HG03159 (cell line): ENCODE measurements around the gene OR2T34.
"Not testable (repeated sequence)": the region's sequence is repeated elsewhere in the genome, so short reads cannot be mapped to it uniquely, and the experiment has no call there.

ENCODE experiments used
- ATAC-seq: cut with Tn5 transposase; IDR thresholded peaks from one replicate; pipeline ENCODE4 v1.9.1; 2021; ENCODE audit warnings: mild to moderate bottlenecking, moderate library complexity; ENCODE audit not compliant: unreplicated experiment

Gene OR2T34, protein sequence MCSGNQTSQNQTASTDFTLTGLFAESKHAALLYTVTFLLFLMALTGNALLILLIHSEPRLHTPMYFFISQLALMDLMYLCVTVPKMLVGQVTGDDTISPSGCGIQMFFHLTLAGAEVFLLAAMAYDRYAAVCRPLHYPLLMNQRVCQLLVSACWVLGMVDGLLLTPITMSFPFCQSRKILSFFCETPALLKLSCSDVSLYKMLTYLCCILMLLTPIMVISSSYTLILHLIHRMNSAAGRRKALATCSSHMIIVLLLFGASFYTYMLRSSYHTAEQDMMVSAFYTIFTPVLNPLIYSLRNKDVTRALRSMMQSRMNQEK

DNA sequence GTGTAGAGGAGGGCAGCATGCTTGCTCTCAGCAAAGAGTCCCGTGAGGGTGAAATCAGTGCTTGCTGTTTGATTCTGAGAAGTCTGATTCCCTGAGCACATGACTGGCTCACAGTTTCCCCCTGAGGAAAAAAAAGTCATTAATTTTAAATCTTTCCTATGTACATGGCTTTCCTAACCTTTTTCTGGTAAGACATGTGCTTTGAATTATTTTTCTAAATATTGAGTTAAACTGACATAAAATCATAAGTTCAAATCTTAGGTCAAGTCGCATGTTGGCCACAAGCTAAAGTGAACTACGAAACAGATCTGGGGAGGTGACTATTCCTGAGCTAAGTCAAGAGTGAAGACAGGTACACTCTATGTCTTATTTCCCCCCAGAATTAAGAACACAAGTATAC, at the start of gene OR2T34:
TSS of gene OR2T34 (minus strand) at position 101 of the 400 bp plus-strand sequence. CDS start at position 101, 0 bp downstream.
- not testable (repeated sequence) for ATAC-seq

DNA sequence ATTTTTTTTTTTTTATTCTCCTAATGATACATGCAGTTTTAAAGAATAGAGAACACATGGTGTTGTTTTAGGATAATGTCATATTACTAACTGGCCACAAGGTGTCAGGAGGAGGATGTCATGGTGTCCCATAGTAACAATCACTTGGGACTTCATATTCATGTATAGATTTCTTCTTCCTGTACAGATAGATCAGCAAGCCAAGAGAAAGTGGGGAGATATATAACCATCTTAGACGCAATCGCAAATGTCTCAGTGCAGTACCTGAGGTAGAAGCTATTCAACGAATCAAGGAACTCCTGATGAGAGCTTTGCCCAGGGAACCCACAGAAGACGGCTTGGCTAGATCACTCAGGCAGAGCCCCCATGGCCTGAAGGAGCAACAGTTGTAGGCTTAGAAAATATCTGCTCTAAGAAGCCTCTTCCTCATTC, 48.0 kb upstream of the OR2T34 start:
- ATAC-seq: peak; percentile 93

DNA sequence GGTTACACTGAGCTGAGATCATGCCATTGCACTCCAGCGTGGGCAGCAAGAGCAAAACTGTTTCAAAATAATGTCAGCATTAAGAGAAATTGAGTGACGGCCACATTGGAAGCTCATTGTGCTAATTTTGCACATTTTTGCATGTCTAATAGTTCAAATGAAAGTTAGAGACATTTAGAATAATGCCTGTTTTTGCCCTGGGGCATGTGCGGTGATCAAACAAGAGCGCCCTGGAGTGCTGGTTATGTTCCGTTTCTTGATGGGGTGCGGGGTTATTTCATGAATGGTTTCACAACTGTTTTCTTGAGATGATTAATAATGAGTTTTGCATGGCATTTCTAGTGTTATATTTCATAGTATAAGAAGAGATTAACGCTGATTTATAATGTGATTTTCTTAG, 47.2 kb upstream of the OR2T34 start:
- ATAC-seq: no peak

DNA sequence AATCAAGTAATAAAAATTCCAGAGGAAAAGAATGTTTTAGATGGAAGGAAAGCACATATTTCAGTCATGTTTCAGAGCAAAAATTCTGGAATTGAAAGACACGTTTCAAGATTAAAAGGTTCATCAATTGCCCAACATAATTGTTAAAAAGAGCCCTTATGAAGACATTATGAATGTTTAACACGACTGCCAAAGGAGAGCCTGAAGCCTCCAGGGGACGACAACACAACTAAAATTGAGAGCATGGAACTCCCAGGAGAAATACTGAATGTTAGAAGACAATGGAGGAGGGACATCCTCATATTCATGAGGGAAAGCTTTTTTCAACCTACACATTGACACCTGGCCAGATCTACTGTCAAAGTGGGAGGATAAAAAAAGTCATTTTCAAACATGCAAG, 44.3 kb upstream of the OR2T34 start:
- no peak for ATAC-seq

DNA sequence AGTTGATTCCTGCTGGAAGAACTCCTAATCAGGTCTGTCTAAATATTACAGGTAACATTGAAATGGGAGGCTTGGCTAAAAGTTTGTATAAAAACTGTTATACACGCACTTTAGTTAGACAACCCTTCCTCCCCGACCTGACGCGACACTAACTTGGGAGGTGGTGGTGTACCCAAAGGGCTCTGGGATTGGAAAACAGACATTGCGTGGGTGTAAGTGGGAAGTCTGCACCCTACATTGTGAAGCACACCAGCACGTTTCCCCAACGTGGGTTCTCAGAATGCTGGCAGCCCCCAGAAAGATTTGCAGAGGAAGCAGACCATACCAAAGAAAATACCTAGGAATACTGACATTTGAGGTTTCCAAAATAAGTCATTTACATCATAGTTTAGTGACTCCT, 43.6 kb upstream of the OR2T34 start:
- ATAC-seq: no peak

DNA sequence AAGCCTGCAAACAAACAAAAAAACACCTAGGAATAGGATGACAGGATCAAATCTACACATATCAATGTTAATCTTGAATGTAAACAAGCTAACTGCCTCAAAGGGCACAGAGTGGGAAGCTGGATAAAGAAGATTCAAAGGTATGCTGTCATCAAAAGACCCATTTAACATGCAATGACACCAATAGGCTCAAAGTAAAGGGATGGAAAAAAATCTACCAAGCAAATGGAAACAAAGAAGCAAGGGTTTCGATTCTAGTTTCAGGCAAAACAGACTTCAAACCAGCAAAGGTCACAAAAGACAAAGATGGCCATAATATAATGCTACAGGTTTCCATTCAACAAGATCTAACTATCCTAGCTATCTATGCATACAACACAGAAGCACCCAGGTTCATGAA, 39.2 kb upstream of the OR2T34 start:
- no peak for ATAC-seq

DNA sequence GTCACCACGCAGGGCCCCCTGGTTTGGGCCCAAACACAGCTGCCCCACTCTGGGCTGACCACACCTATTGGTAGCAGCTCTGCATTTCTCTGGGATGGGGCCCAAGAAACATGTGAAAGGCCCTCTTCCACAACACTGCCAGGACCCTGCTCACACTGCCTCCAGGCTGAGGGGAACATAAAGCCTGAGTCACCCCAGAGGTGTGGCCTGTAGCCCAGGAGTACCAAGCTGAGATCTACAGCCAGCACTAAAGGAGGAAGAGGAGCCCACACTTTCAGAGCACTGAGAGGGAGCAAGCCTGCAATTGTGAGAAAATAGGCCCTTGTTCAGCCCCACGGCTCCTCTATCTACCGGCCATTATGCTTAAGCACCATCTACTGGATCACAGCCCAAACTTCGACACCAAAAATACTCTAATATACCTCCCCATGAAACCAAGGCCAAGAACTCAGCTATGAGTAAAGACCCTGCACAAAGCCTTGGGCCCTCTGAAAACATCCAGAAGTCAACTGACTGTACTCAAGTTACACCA, 37.4 kb upstream of the OR2T34 start:
- ATAC-seq: no peak

DNA sequence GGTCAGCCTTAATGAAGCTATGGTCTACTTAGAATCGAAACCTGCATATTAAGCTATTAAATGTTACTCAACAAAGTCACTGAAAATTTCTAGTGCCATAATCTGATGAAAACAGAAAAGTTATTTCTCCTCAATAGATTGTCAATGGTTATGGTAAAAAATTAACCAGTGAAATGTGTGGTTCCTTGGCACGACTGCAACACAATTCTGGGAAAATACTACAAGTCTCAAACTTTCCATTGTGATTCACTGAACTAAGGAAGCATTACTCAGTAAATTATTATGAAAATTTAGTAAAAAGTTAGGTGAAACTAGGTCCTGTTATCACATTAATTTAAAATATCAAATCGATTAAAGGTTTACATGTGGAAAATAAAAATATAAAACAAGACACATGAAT, 35.7 kb upstream of the OR2T34 start:
- ATAC-seq: no peak

DNA sequence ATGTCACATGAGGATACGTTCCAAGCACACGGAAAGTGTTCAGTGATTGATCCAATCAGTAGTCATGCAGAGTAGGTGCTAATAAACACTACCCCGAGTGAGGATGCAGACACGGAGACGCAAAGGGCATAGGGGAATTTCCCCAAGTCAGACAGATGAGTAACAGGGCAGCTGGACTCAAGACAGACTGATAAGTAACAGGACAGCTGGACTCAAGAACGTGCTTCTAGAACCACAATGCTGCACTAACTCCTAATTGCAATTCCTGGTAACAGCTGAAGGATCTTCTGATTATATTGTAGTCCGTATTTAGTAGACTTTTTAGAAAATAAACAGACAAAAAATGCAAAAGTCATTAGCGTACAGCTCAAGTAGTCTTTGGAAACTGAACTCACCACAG, 24.8 kb upstream of the OR2T34 start:
- ATAC-seq: no peak

DNA sequence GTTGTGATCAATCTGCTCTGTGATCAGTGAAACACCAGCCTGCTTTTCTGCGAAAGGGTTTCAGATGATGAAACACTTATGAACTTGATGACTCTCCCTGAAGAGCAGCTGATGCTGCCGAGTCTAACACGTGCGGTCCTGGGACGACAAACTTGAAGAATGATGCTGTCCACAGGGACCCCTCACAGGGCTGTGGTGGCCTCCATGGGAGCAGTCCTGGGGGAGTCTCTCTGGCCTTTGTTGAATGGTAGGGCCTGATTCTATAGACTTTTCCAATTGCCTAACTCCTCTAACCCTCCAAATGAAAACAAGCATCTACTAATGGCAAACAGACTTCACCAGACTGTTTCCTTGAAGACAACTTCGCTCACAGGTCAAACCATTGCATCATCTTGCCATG, 23.0 kb upstream of the OR2T34 start, which contains the start of gene OR2T10:
TSS of gene OR2T10 (minus strand) at position 112 of the 400 bp plus-strand sequence. CDS start 3,932 bp downstream, outside the sequence.
- no peak for ATAC-seq

DNA sequence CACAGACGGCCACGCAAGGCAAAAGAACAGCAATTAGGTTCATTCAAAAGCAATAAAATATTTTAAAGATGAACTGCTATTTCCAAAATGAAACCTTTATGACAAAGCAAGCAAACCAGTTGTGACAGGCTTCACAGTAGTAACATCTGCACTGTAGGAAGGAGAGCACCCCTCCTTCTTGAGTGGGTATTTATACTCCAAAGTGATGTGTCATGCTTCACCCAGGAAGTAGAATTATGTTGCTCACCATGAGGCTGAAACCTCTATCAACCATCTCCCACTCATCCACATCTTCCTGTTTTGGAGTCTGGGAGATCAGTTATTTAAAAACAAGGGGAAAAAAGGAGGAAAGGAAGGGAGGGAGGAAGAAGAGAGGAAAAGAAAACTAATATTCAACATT, 22.1 kb upstream of the OR2T34 start:
- no peak for ATAC-seq

DNA sequence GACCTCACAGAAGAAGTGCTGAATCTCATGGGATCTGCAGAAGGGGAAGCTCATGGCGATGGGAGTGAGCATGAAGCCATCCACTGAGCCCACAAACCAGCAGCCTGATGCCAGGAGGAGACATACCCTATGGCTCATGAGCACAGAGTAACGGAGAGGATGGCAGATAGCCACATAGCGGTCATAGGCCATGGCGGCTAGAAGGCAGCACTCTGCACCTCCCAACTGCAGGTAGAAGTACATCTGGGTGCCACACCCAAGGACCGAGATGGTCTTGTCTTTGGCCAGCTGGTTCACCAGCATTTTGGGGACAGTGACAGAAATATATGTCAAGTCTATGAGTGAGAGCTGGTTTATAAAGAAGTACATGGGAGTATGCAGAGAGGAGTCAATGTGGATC, 18.7 kb upstream of the OR2T34 start:
- ATAC-seq: no peak

DNA sequence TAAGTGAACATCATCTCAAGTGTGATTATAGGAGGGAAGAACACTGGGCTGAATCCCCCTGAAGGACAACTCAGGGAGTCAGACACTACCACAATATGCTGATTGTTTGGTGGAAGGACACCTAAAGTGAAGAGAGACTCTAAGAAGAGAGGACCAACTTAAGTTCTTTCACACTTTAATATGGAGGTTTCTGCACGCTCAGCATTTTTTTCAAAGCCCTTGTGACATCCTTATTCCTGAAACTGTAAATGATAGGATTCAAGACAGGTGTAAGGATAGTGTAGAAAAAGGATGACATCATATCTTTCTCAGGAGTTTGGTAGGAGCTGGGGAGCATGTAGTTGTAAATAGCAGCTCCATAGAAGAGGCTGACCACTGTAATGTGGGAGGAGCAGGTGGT, 18.1 kb upstream of the OR2T34 start:
- no peak for ATAC-seq

DNA sequence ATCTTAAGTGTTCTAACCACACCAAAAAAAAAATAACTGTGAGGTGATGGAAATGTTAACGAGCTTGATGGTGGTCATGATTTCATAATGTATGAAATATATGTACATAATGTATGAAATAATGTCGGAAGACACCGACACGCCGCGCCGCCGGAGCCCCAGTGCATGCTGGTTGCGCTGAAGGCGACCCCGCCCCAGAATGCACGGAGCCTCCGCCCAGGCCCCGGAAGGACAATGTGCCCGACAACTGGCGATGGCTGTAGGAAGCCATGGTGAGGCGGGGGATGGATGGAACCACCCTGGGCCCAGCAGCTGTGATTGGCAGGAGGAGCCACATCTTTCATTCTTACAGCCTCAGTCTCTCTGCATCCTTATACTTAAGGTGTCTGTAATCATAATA, 15.5 kb upstream of the OR2T34 start:
- no peak for ATAC-seq

DNA sequence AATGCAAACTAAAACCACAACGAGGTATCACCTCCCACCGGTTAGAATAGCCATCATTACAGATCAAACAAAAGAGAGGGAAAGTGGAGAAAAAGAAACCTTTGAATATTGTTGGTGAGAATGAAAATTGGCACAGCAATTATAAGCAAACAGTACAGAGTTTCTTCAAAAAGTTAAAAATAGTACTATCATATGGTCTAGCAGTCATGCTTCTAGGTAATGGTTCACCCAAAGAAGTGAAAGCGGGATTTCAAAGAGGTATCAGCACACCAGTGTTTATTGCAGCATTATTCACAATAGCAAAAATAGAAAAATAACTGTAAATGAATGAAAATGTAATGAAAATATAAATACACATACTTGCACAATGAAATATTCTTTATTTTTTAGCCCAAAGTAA, 14.8 kb upstream of the OR2T34 start:
- ATAC-seq: no peak

DNA sequence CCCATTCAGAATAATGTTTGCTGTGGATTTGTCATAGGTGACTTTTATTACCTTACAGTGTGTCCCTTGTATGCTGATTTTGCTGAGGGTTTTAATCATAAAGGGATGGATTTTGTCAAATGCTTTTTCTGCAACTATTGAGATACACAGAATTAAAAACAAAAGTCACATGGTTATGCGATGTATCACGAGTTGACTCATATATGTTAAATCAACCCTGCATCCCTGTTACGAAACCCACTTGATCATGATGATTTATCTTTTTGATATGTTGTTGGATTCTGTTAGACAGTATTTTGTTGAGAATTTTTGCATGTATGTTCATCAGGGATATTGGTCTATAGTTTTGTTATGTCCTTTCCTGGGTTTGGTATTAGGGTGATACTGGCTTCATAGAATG, 10.7 kb upstream of the OR2T34 start:
- ATAC-seq: no peak

DNA sequence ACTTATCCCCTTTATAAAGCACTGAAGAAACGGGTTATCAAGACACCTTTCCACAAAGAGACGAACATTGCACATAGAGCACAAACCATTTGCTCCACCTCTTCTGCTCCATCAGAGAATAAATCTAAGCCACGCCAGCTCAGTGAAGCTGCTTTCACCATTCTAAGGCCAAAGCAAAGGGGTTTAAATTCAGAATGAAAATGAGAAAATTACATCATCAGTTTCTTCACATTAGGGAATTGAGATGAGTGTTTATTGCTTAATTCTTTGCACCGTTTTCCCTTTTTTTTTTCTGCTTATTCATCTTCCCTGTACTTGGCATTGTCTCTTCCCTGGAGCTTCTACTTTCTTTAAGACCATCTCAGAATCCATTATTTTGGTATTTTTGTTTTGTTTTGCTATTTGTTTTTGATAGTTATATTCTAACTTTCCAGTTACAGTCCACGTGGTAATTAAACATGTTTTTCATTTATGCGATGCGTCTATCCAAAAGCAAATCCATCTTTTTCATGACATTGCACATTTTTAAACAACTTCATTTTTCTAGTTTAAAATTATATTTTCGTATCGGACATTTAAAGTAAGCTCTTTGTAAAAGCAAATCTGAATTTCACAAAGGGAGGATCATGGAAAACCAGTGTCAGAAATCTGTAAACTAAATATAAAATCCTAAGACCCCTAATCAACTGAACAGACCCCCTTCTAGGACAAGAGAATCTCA, 1.9 kb upstream of the OR2T34 start:
- no peak for ATAC-seq

DNA sequence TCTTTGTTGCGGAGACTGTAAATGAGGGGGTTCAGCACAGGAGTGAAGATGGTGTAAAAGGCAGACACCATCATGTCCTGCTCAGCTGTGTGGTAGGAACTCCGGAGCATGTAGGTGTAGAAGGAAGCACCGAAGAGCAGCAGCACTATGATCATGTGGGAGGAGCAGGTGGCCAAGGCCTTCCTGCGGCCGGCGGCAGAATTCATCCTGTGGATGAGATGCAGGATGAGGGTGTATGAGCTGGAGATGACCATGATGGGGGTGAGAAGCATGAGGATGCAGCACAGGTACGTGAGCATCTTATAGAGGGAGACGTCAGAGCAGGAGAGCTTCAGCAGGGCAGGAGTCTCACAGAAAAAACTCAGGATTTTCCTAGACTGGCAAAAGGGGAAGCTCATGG, 701 bp downstream of the OR2T34 start:
- ATAC-seq: not testable (repeated sequence)

DNA sequence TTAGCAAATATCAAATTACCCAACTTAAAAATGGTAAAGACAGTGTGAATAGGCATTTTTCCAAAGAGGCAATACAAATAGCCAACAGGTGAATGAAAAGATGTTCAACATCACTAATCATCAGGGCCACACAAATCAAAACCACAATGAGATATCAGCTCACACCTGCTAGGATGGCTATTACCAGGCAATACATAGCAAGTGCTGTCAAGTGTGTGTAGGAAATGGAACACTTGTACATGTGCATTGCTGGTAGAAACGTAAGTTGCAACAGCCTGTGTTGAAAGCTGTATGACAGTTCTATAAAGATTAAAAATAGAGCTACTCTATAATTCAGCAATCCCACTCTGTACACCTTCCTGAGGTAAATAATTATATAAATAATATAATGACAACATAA, 2.5 kb downstream of the OR2T34 start:
- ATAC-seq: not testable (repeated sequence)

DNA sequence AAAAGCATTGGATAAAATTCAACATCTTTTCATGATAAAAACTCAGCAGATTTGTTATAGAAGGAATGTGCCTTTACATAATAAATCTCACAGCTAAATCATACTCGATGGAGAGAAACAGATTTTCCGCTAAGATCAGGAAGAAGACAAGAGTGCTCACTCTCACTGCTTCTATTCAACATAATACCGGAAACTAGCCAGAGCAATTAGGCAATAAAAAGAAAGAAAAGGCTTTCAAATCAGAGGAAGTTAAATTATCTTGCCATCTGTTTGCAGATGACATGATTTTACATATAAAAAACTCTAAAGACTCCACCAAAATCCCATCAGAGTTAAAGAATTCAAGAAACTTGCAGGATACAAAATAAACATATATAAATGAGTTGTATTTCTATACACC, 3.7 kb downstream of the OR2T34 start:
- not testable (repeated sequence) for ATAC-seq

DNA sequence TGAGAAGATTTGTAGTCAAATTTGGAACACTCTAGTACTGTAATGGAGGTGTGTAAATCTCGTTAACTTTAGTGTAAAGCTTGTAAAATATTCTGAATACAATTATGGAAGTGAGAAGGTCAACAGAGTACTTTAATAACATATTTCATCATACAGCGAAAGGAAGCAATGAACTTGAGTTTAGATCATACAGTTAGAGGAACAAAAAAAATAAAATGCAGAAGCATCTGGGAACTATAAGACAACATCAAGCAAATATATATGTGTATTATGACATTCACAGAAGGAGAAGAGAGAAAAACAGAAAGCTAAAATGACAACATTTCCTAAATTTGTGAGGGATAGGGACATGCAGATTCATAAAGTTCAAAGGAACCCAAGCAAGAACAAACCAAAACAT, 5.5 kb downstream of the OR2T34 start:
- not testable (repeated sequence) for ATAC-seq
